Ramos (cell line): ENCODE measurements around the gene KRT76.
"Not testable (repeated sequence)": the region's sequence is repeated elsewhere in the genome, so short reads cannot be mapped to it uniquely, and the experiment has no call there.

ENCODE experiments used
- in situ Hi-C: fragments of 300-500 bp; cut with MboI; formaldehyde crosslinking; loops from one replicate; pipeline ENCODE4 v1.14.3; 2022; ENCODE audit warnings: low sequenced_read_pairs; ENCODE audit not compliant: unreplicated experiment

KRT76 gene

DNA sequence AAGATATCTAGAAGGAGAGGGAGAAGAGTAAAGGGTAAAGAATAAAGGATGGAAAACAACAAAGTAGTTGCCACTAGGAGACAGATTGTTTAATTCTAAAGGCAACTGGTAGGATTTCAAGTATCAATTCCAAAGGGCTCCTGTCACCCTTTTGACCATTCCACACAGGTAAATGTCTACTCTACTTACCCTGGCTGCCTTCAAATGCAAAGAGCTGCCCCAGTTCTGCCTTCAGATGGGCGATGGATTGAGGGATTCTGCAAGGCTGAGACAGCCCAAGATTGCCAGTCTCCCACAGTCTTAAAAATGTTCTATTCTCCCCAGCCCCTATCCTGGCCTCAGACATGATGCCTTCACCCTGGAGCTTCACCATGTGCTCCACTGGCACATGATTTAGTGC, 11.4 kb downstream of the KRT76 start:
- in situ Hi-C loops = no loop called here

DNA sequence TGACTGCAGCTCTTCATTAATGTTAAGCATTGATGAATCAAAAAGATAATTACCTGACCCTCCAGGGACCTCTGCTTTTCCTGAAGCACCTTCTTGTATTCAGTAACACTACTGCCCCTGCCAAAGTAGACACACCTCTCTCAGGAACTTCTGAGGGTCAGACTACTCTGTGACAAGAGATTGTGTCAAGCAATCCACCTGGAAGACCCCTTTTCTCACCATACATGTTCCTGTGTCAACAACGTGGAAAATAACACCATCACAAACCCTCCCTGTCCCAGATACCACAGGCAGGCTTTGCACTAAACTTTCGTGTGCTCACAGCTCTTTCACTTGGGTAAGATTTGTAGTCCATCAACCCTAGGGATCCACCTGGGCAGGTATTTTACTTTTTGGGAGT, 13.2 kb downstream of the KRT76 start:
- in situ Hi-C loops = no loop called here

DNA sequence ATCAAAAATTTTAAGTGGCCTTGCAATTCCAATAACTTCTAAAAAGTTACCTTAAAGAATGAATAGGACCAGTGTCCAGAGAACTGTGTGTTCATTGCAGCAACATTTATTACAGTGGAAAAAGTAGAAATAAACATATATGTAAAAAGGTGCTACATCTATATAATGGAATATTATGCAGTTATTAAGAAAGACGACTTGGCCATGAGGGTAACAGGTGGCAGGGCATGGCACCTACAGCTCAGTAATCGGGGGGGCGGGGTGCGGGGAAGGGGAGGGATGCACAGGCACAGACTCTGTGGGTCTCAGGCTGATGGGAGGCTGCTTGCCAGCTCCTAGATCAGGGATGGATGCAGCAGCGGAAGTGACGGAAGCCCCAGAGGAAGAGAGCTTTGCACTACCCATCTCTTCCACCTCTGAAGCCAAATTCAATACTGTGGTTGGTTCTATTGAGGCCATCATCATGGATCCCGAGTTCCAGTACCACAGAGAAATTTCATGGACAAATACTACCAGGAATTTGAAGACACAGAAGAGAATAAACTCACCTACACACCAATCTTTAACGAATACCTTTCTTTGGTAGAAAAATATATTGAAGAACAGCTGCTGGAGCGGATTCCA, 14.0 kb downstream of the KRT76 start:
- in situ Hi-C loops = no loop called here

DNA sequence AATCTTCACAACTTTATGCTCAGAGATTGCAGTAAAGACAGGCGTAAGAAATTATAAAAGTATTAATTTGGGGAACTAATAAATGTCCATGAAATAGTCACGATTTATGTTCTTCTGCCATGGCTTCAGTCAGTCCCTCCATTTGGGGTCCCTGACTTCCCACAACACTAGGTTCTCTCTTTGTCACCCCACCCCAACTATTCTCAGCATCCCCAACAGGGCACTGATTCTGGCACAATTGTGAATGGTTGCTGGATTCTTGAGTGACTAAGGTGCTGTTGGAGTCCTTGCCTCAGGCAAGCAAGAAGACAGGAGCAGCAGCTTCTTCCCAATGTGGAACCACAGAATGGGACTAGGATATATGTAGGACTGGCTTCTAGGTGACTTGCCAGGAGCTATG, 15.3 kb downstream of the KRT76 start:
- in situ Hi-C loops = no loop called here

DNA sequence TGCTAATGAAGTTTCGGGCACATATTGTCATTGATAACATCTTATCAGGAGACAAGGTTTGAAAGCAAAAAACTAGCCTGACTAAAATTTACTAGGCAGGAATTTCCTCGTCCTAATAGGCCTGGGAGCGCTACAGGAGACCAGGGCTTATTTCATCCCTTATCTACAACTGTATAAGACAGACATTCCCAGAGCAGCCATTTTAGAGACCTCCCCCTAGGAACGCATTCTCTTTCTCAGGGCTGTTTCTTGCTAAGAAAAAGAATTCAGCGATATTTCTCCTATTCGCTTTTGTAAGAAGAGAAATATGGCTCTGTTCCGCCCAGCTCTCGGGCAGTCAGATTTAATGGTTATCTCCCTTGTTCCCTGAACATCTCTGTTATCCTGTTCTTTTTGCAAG, 15.9 kb downstream of the KRT76 start:
- in situ Hi-C loops = not testable (repeated sequence)

DNA sequence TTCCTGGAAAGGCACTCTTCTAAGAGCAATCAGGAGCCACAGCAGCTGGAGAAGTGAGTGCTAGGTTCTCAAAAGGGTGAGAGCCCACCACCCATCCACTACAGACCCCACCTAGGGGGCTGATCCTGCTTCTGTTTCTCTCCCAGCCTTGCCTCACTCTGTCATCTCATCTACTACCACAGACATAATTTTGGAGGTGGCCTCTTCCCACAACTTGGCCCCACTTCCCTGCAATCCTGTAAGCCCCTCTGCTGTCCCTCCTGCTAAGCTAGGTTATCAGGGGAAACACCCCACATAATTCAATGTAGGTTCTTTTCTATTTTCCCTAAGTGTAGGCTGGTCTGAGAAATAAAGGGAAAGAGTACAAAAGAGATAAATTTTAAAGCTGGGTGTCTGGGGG, 16.5 kb downstream of the KRT76 start:
- in situ Hi-C loops = no loop called here

DNA sequence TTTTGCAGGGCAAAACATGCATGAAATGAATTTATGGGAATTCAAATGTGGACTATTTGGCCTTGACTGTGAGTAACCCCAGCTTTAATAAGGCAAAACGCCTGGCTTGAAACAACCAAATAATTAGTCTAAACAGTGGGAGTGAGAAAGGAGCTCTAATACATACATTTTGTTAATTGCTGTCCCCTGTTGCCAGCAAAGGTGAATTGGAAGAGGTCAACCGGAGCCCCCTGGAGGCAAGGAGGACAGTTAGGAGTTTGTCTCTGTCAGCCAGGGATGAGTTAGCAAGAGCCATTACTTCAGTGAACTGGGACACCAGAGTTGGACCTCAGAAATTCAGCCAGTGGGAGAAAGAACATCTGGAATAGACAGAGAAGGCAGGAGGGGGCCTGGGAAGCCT, 17.4 kb downstream of the KRT76 start:
- in situ Hi-C loops = no loop called here

DNA sequence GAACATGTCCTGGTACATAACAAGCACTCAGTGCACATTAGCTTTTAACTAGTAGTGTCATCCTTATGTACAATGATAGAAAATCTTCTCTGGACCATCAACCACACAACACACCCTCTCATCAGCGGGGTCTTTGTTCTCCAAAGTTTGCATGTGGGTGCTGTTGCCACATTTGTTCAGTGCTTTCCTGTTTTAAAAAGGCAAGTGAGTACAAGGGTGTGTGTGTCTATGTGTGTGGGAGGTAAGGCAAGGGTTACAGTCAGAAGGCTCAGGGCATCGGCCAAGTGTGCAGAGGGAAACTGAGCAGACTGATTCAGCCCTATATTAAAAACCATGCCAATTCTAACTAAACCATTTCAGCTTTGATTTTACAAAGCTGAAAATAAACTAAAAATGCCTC, 17.9 kb downstream of the KRT76 start:
- in situ Hi-C loops = no loop called here

DNA sequence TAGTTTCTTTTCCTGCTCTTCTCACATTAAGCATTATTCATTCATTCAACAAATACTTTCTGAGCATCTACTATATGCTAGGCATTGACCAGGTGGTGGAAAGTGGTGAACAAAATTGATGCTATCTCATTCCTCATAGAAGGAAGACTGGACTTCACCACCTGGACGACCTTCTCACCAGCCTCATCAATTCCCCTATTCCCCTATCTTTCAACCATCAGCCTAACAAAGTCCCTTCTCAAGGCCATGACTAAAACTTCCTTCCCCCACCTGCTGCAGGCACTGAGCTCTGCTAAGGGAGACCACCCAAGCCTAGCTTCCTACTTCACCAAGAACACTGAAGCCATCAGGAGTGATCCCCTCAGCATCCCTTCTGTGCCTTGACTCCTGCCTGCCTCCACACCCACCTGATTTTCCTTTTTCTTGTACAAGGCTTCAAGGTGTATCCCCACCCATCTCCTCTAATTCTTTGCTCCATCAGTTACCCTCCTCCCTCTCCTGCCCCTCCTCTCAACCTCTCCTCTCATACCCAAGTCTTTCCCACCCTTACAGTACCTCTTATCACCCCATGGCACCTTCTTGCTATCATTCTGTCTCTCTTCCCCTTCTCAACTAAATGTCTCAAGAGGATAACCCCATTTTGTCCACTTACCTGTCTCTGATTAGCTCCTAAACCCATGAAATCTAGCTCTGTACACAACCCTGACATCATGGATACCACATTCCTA, 19.5 kb downstream of the KRT76 start:
- in situ Hi-C loops = no loop called here

DNA sequence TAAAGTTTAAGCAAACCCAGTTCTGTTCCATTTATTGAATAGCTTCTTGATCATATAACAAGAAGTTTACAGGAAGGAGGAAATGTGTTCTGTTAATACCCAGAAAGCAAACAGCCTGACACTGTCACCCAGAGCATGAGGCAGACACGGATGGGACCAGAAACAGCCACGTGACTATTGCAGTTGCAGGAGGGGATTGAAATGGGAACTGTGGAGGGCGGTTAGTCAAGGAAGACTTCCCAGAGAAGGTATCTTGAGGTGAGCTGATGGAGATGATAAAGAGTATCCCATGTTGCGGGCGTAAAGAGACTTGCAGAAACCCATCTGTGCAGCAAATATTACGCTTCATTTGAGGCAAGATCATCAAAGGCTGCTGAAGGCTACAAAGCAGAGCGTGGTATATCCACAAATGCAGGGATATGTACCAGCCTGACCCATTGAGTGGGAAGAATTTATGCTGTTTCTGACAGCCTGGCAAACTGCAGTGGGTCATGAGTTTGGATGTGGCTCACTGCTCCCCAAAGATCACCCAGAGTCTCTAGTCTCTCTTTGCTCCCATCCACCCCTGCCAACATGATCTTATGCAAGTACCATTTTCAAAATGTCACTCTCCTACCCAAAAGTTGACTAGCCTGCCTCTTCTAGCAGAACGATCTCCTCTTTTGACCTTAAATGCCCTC, 20.7 kb downstream of the KRT76 start:
- in situ Hi-C loops = no loop called here

DNA sequence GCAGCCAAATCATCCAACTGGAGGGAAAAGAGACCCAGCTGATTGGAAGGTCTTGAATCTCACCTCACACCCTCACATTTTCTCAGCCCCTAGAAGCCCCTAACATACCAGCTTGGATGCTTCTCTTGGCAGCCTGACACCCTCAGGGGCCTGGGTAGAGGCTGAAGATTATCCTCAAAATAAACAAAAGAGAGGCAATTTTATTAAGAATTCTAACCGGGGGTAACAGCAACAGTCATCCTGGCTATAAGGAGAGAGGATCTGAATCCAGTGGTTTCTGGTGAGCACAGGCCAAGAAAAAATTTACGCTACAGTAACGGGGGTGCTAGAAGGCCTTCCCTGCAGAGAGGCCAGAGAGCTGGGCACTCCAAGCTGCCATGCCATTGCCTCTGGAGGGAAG, 21.6 kb downstream of the KRT76 start:
- in situ Hi-C loops = no loop called here

DNA sequence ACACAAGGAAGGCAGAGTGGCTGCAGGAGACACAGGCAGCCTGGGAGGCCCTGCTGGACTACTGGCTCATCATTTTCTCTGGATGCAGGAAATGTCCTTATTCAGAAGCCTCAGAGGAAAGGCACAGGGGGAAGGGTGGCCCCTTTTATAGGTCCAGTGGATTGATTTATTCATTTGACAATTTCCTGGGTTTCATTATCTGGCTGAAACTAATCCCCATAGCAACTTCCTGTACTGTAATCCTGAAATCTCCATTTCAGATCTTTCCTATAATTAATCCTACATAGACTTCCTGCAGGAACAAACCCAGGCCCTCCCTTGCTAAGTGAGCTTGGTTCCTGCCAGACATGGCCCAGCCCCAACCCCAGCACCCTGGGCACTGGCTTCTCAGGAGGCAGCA, 23.0 kb downstream of the KRT76 start:
- in situ Hi-C loops = no loop called here

DNA sequence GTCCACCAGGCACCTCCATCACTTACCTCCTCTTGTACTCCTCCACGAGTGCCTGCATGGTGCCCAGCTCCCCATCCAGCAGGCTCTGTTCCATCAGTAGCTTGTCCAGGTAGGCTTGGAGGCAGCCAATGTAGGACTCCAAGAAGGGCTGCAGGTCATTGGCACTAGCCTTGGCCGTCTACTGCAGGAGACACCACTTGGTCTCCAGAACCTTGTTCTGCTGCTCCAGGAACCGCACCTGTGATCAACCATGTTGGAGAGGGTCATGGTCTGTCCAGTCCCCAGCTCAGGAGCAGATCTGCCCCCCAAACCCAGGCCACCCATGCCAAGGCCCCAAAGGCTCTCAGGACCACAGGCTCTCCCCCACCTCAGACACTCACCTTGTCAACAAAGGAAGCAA, 23.9 kb downstream of the KRT76 start:
- in situ Hi-C loops = no loop called here

DNA sequence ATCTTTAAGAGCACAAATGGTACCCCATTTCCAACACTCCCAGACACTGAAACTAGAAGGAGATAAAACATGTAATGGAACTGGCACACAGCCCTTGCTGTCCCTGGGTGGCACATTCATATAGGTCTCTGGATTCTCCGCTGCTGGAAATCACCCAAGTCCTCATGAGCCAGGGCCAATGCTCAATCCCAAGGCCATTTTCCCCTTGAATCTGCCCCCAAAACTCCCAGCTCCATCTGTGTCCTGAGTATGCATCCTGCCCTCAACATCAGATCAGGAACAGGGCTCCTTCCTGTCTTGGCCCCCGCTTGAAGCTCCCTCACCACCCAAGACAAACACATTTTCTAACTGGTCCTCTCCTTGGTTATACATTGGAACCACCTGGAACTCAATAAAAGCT, 24.6 kb downstream of the KRT76 start:
- in situ Hi-C loops = no loop called here

DNA sequence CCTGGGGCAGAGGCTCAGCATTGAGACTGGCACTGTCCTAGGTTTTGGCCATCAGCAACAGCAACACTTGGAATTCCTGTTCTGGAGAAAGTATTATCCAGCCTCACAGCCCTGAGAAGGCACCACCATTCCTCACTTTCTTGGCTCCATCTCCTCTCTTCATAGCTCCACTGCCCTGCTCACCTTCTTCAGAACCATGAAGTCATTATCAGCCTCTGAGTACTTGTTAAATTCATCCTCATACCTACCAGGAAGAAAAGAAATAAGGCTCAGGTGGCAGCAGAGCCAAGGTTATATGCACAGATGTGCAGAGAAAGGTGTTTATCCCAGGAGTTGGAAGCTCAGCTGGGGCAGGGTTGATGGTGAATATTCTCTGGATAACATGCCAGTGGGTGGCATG, 25.4 kb downstream of the KRT76 start:
- in situ Hi-C loops = no loop called here

DNA sequence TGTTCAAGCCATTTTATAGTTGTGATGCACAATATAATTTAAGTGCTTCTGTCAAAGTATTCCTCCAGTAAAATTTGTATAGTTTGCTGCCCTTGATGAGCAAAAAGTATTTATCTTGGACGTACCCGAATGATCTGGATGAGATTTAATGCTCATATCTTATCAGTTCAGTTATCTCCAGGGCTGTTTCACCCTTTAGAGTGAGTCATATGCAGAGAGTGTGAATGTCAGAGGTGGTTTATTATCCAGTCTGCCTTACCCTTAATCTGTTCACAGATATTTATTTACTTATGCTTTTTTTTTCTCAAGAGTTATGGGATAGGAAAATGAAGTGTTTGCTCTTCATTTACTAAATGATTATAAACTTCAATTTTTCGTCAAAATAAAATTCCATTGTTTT, 26.6 kb downstream of the KRT76 start:
- in situ Hi-C loops = not testable (repeated sequence)

DNA sequence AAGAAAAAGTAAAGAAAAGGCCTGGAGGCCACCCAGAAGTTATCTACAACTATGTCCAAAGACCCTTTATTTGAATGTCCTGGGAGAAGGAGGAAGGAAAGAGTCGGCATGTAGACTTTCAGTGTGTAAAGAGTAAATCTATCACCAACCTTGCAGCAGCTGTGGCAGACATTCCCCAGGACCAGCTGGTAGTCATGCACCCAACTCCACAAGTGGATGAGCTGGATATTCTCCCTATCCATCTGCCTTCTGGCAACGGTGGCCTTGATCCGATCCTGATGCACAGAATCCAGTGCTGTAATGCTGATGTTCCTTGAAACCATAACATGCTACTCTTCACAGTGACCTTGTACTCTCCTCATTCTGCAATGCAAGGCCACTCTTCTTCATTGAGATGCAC, 27.3 kb downstream of the KRT76 start:
- in situ Hi-C loops = no loop called here

DNA sequence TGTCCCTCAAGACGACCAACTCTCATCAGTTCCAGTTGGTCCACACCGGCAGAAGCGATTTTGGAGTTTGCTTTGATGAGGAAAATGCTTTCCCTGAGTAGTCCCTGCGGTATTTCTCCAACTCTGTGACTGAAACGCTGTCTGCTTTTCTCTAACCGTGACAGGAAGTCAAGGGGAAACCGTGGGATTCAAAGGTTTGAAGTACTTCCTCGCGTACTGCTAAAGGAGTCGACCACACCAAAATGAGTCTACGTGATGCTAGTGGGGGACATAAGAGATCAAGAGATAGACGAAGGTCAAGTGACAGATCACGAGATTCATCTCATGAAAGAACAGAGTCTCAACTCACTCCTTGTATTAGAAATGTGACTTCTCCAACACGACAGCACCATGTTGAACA, 28.6 kb downstream of the KRT76 start:
- in situ Hi-C loops = no loop called here

DNA sequence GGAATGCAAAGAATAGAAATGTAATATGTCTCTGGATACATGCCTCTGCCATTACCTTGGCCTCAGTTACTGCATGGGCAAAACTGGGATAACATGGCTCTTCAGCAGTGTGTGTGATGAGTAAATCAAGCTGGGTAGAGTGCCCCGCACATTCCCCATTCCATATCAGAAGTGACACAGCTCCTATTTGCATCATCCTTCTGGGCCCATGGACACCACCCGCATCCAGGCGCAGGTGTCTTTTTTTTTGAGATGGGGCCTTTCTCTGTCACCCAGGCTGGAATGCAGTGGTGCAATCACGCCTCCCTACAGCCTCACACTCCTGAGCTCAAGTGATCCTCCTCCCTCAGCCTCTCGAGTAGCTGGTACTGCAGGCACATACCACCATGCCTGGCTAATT, 31.6 kb downstream of the KRT76 start:
- in situ Hi-C loops = no loop called here

DNA sequence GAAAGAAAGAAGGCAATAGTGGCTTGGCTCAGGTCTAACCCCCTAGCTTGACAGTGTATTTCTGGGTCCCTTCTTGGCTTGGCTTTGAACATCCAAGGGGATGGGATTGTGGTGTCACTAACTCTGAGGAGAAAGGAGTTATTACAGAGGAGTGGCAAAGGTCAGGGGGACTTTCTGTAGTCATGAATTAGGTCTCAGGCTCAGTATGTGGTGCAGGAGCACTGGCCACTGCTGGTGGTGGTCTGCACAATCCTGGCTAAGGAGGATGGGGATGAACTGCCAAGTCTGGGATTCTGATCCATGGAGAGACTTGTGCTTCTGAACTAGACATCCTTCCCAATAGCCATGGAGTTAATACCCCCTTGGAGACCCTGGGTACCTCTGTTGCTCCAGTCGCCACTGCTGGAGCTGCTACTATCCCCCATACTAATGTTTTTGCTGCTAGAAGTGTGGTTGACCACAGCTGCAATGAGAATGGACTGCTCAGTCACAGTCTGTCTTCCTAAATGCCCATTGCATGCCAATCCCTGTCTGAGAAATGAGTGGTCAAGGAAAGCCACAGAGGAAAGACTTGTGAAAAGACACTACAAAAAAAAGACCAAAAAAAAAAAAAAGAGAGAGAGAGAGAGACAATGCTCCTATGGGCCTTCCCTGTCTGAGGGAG, 32.5 kb downstream of the KRT76 start:
- in situ Hi-C loops = no loop called here

DNA sequence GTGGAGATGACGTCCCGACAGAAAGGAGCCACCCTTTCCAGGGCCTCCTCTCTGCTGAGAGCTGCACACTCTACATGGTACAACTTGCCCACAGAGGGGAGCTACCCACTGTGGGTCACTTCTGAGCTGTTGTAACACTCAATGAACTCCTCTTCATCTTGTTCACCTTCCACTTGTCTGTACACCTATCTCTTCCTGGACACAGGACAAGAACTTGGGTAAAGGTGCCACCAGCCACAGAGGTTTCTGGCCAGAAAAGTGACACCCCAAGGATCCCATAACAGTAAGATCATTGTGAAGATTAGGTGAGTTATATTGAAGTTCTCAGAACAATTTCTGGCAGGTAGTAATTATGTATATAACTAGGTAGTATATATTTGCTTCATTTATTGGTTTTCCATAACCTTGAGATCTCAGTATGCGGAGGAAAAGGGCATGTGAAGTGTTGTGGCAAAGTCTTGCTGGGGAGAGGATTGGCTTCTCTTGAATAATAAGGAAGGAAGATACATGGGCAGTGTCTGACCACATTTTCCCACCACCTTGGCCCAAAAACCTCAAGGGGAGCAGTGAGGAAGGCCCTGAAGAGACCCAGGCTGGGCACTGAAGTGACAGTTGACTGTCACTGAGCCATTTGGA, 34.2 kb downstream of the KRT76 start:
- in situ Hi-C loops = no loop called here
